ENCODE measurements around the gene COL18A1. TPM values are rescaled to one million over a fixed set of nuclear protein-coding genes. Genes with fewer than 3 reads are reported as not detected.
A peak's percentile ranks its signal among the peaks of the same experiment; 100 is the strongest.

Gene COL18A1
- polyA plus RNA-seq, 1 of the 3 experiments (the other 2 are of a cell fraction) = 118 TPM

- no peak for TF ChIP-seq RXRA (IDR thresholded peaks at IDR 0.05; ENCODE audit: borderline replicate concordance, low read depth)
- no peak for TF ChIP-seq YY1 (IDR thresholded peaks at IDR 0.05; ENCODE audit: low read depth)
- TF ChIP-seq CHD2 (IDR thresholded peaks at IDR 0.05; ENCODE audit: low read length, partially characterized antibody) = no peak
- no peak for TF ChIP-seq RFX5 (IDR thresholded peaks at IDR 0.05; ENCODE audit: low read length)
- TF ChIP-seq MEF2A (IDR thresholded peaks at IDR 0.05; ENCODE audit: borderline replicate concordance, low read depth) = no peak
Measured at GRCh38 chr21:45539796-45540600, 135.0 kb downstream of the COL18A1 start (continued).

- Histone ChIP-seq H3K4me1 (ENCODE audit: control insufficient read depth in 1 of 2, insufficient read depth in 2 of 2, low read depth in 1 of 2, low read length in 1 of 2) (peaks cover 0 to 36% of the 10 kb centered on the region in 2 experiments; a peak in 1 of 4 replicates), H3K9me2 (no peaks in the 10 kb centered on the region), H3F3A (replicated peaks; ENCODE audit: insufficient read depth) (no peaks in the 10 kb centered on the region), H3K4me3 (ENCODE audit: low read depth in 2 of 2, low read length in 1 of 2) (no peak overlapping the region; a peak in 1 of 4 replicates), H3K79me2 (ENCODE audit: insufficient read depth) (peaks cover 21% of the 10 kb centered on the region; the same call in 1 of the 2 replicates), H3K27me3 (ENCODE audit: insufficient read depth) (no peaks in the 10 kb centered on the region), H2AFZ (ENCODE audit: low read depth) (no peak overlapping the region; the same call in 1 of the 2 replicates), H3K4me2 (peak overlapping the region; percentile 94), H3K27ac (ENCODE audit: low read depth in 2 of 2, low read length in 1 of 2) (peak overlapping the region in 1 of 2 experiments; percentile 74; a peak in 1 of 4 replicates), H3K9me3 (no peaks in the 10 kb centered on the region), H4K20me1 (ENCODE audit: insufficient read depth) (no peaks in the 10 kb centered on the region), H3K36me3 (replicated peaks in 1 of 2; ENCODE audit: control insufficient read depth in 1 of 2, insufficient read depth in 2 of 2, low read length in 1 of 2) (peaks cover 0 to 12% of the 10 kb centered on the region in 2 experiments), H3K9ac (no peak overlapping the region)
- ChIA-PET CTCF (interaction anchor here (0.6 to 2.6 kb wide), 4 partner anchors 15 to 280 kb away, joined by 3 to 13 read pairs (median 4); no protein-coding TSS in a partner anchor), POLR2A (interaction anchor here (1.1 kb wide), 1 partner anchor 18 kb away, joined by 3 read pairs; no protein-coding TSS in a partner anchor)
- DNase-seq = peak; percentile 30
- TF ChIP-seq CHD2 (IDR thresholded peaks at IDR 0.05; ENCODE audit: low read length, partially characterized antibody) = no peak
- no peak for TF ChIP-seq NRF1 (IDR thresholded peaks at IDR 0.05; ENCODE audit: low read depth, low read length)
- no peak for TF ChIP-seq PBX3 (IDR thresholded peaks at IDR 0.05)
- no peak for TF ChIP-seq CTCF (IDR thresholded peaks at IDR 0.05)
- TF ChIP-seq MEF2A (IDR thresholded peaks at IDR 0.05; ENCODE audit: borderline replicate concordance, low read depth) = no peak
- TF ChIP-seq RFX5 (IDR thresholded peaks at IDR 0.05; ENCODE audit: low read length) = no peak
- no peak for TF ChIP-seq SMC3 (IDR thresholded peaks at IDR 0.05; ENCODE audit: low read depth, low read length)
- no peak for TF ChIP-seq GATA2 (CRISPR knock-in tag; IDR thresholded peaks at IDR 0.05)
- TF ChIP-seq JUND (IDR thresholded peaks at IDR 0.05) = no peak
- TF ChIP-seq FOXM1 (IDR thresholded peaks at IDR 0.05; ENCODE audit: low read depth) = no peak
- 97% methylated on average over 6 of the region's 10 CpGs for WGBS (ENCODE audit: low lambda C conversion rate)
Measured at GRCh38 chr21:45540601-45540970, 135.6 kb downstream of the COL18A1 start.
